Fibroblast of the aortic adventitia (primary cell): Measurements from ENCODE around the gene STYXL2. TPM values are rescaled to one million over a fixed set of nuclear protein-coding genes. Genes with fewer than 3 reads are reported as not detected.
A peak's percentile ranks its signal among the peaks of the same experiment; 100 is the strongest.

ENCODE experiments used
- DNase-seq: peaks from one replicate; pipeline ENCODE4 v3.0.0-alpha.2; 2010; ENCODE audit warnings: low read depth
- H3K4me3 ChIP-seq: 2 replicates; pipeline ENCODE4 v1.5.1; 2011; ENCODE audit warnings: low read depth, mild to moderate bottlenecking, control low read depth, low read length, moderate library complexity
- total RNA-seq: library from RNA; depleted of rRNA; stranded (reverse); fragments of >200 nt; gene quantifications from 2 replicates; pipeline ENCODE4 v1.2.3, GENCODE V29; 2012; ENCODE audit warnings: low replicate concordance
- TF ChIP-seq, protein P1 (sequence below): IDR thresholded peaks from 2 replicates; pipeline ENCODE4 v1.5.1; 2011; ENCODE audit warnings: mild to moderate bottlenecking, low read length, control low read depth, inconsistent platforms; ENCODE audit not compliant: insufficient read depth

The STYXL2 gene
- total RNA-seq, 1 donor = not detected

DNA sequence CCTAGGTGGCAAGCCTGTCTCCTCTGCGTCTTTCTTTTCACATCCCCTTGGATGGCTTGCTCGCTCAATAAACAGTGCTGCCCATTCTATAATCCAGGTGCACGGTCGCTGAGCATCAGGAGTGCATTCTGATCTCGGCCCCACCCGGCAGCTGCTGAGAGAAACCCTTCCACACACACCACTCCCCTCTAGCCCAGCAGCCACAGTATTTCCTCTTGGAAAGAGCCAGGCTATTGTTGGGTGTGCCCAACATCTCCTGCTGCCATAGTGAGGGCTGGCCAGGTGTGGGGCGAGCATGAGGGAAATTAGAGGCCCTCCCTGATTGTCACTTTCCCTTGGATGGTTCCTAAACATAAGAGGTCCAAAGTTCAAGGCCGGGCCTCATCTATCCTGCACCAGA, 28.4 kb upstream of the STYXL2 start:
- TF ChIP-seq, protein P1, sequence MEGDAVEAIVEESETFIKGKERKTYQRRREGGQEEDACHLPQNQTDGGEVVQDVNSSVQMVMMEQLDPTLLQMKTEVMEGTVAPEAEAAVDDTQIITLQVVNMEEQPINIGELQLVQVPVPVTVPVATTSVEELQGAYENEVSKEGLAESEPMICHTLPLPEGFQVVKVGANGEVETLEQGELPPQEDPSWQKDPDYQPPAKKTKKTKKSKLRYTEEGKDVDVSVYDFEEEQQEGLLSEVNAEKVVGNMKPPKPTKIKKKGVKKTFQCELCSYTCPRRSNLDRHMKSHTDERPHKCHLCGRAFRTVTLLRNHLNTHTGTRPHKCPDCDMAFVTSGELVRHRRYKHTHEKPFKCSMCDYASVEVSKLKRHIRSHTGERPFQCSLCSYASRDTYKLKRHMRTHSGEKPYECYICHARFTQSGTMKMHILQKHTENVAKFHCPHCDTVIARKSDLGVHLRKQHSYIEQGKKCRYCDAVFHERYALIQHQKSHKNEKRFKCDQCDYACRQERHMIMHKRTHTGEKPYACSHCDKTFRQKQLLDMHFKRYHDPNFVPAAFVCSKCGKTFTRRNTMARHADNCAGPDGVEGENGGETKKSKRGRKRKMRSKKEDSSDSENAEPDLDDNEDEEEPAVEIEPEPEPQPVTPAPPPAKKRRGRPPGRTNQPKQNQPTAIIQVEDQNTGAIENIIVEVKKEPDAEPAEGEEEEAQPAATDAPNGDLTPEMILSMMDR = no peak
- H3K4me3 ChIP-seq = no peak overlapping the region
- no peak for DNase-seq

DNA sequence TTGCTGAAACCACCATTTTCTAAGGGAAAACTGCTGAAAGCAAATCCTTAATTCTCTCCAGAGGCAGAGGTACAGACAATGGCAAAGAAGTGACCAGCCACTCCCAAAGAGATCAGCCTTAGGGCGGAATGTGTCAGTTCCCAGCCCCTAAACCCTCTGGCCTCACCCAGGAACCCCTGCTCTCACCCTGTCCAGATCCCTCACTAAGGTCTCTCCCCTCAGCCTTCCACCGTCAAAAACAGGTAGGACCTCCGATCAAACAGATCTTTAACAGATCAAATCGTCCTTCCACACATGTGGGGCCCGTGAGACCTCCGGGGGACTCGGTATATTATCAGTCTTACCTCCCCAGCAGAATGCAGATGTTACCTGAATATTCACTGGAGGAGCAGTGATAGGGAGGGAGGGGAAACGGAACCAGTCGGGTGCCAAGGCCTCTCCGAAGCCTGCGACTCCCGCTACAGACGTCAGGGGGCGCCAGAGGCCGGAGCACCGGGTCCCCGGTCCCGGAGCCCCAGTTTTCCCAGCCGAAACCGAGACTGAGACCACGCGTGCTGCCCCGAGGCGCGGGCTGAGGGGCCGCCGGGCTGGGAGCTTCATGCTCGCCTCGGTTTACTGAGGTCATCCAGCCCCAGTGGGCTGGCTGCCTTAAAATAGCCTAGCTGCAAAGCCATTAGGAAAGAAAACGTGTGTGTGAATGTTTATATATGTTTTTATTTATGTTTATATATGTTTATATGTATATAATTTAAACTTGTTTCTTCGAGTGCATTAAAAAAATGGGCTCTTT, 27.3 kb upstream of the STYXL2 start:
- peak; percentile 39 for DNase-seq
- TF ChIP-seq, protein P1 = peak; percentile 96
- peak overlapping the region; percentile 49 for H3K4me3 ChIP-seq

DNA sequence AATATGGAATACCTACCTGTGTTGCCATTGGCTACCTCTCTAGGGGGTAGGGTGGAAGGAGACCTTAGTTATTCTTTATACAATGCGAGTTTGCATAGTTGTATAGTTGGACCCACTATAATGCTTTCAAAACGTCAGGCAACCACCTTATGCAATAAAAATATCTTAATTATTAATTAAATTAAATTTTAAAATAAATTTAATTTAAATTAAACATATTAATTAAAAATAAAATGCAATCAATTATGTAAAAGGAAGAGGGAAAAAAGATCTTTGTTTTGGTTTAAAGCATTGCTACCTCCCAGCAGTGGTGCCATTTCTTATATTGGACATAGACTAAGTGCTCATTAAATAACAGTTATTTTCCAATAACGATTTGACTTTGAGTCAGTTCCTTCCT, 26.0 kb upstream of the STYXL2 start:
- DNase-seq = no peak
- no peak overlapping the region for H3K4me3 ChIP-seq
- TF ChIP-seq, protein P1 = no peak

DNA sequence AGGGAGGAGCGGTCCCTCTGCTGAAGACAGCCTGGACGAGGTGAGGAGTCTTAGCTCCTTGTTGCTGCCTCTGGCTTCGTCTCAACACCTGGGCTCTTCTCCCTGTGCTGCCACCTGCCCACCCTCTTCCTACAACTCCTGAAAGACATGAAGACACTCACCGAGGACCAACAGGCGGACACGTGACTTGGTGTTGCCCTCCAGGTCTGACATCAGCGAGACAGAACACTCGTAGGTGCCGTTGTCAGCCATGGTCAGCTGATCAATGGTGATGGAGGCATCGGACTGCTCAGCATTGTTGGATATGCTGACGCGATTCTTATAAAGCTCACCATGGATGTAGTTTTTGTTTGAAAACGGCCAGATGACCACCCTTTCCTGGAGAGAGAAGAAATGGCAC, 25.1 kb upstream of the STYXL2 start:
- TF ChIP-seq, protein P1 = no peak
- H3K4me3 ChIP-seq = no peak overlapping the region
- DNase-seq = no peak

DNA sequence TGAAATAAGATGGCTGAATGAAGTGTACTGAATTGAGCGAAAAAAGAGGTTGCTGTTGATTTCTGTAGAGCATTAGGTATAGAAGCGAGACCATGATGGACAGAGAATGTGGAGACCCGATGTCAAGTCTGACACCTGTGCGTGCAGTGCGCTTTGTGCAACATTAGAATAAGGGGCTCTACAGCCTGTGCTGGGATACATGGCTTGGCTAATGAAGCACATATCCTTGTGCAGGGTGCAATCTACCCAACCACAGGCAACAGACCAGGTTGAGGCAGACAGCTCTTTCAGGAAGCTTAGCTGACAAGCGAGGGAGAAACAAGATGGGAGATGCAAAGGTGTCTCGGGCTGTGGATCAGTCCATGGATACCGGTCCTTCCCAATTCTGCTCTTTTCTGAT, 22.6 kb upstream of the STYXL2 start:
- H3K4me3 ChIP-seq = no peak overlapping the region
- TF ChIP-seq, protein P1 = no peak
- DNase-seq = no peak

DNA sequence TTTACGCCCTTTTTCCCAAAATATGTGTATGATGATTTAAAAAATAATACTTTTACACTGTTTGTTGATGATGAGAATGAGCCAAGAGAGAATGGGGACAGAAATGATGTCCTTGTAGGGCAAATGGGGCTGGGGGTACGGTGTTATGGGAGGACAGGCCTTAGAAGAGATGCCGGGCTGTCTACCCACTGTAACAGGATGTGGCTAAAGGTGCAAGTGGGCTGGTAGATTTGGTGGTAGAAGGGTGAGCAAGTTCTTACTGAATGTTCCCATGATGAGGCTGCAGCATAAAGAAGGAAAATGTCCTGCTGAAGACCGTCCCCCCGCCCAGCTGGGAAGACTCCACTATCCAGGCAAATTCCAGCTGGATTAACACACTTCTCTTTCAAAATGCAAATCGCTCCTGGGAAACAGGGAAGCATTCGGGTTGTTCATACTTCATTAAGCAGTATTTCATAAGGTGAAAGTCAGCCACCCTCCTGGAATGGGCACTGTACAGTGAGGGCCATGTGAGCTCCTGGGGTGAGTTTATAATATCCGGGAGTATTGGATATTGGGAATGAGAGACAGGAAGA, 17.7 kb upstream of the STYXL2 start:
- DNase-seq = no peak
- TF ChIP-seq, protein P1 = no peak
- H3K4me3 ChIP-seq = no peak overlapping the region
